ENCODE measurements around the gene GSTM4. TPM values are rescaled to one million over a fixed set of nuclear protein-coding genes. Genes with fewer than 3 reads are reported as not detected.

Gene GSTM4
- polyA plus RNA-seq, 1 experiment = 28.5 TPM

GRCh38 chr1:109618661-109619575 is 37.0 kb upstream of the GSTM4 start:
- CTCF ChIA-PET = interaction anchor here (1.0 to 13.3 kb wide), 2 partner anchors 19 to 127 kb away, joined by 3 to 153 read pairs; no protein-coding TSS in a partner anchor
- no peak for TF ChIP-seq CTCF (IDR thresholded peaks at IDR 0.05; ENCODE audit: insufficient read depth, low read depth, low read length)
- no peak for DNase-seq (ENCODE audit: low read depth)
- no peaks in the 10 kb centered on the region for H3K27me3 ChIP-seq (ENCODE audit: control insufficient read depth, insufficient read depth, low read length)
- H3K36me3 ChIP-seq (ENCODE audit: control insufficient read depth, insufficient read depth, low read length) = peaks cover 1% of the 10 kb centered on the region; the same call in 1 of the 2 replicates
- H3K4me3 ChIP-seq (ENCODE audit: low read depth, low read length) = peak overlapping the region; percentile 83
- POLR2A ChIA-PET = no interaction called here

GRCh38 chr1:109619576-109620400 is 36.1 kb upstream of the GSTM4 start, which contains the start of the genes AMPD2 and GNAT2:
Gene AMPD2, plus strand, starts transcription at chr1:109619837. Its CDS starts 1,339 bp downstream, at chr1:109621176.
Gene GNAT2, minus strand, starts transcription at chr1:109619616. Its CDS starts 6,746 bp downstream, at chr1:109612870.
- CTCF ChIA-PET = interaction anchor here (0.5 to 13.3 kb wide), 7 partner anchors 19 to 154 kb away, joined by 3 to 153 read pairs (median 4); partner anchors contain the start of gene GNAI3
- TF ChIP-seq CTCF (IDR thresholded peaks at IDR 0.05; ENCODE audit: insufficient read depth, low read depth, low read length) = no peak
- H3K4me3 ChIP-seq (ENCODE audit: low read depth, low read length) = peak within 1 kb of the TSS; percentile 83
- DNase-seq (ENCODE audit: low read depth) = no peak
- peaks cover 1% of the 10 kb centered on the region; the same call in 1 of the 2 replicates for H3K36me3 ChIP-seq (ENCODE audit: control insufficient read depth, insufficient read depth, low read length)
- POLR2A ChIA-PET = interaction anchor here (0.8 kb wide), 1 partner anchor 71 kb away, joined by 6 read pairs; the partner anchor contains the start of gene GNAI3
- H3K27me3 ChIP-seq (ENCODE audit: control insufficient read depth, insufficient read depth, low read length) = no peaks in the 10 kb centered on the region

GRCh38 chr1:109620401-109620791 is 35.5 kb upstream of the GSTM4 start:
- no peak for TF ChIP-seq CTCF (IDR thresholded peaks at IDR 0.05; ENCODE audit: insufficient read depth, low read depth, low read length)
- Histone ChIP-seq H3K27me3 (ENCODE audit: control insufficient read depth, insufficient read depth, low read length) (no peaks in the 10 kb centered on the region), H3K4me3 (ENCODE audit: low read depth, low read length) (peak overlapping the region; percentile 83), H3K36me3 (ENCODE audit: control insufficient read depth, insufficient read depth, low read length) (peaks cover 1% of the 10 kb centered on the region; the same call in 1 of the 2 replicates)
- CTCF ChIA-PET = interaction anchor here (0.9 to 13.3 kb wide), 7 partner anchors 18 to 153 kb away, joined by 3 to 153 read pairs (median 4); partner anchors contain the start of gene GNAI3
- DNase-seq (ENCODE audit: low read depth) = no peak
- POLR2A ChIA-PET = interaction anchor here (0.8 kb wide), 1 partner anchor 72 kb away, joined by 6 read pairs; the partner anchor contains the start of gene GNAI3

- peak overlapping the region; percentile 83 for H3K4me3 ChIP-seq (ENCODE audit: low read depth, low read length)
- peaks cover 1% of the 10 kb centered on the region; the same call in 1 of the 2 replicates for H3K36me3 ChIP-seq (ENCODE audit: control insufficient read depth, insufficient read depth, low read length)
- TF ChIP-seq CTCF (IDR thresholded peaks at IDR 0.05; ENCODE audit: insufficient read depth, low read depth, low read length) = no peak
- ChIA-PET CTCF (interaction anchor here (1.0 to 13.3 kb wide), 5 partner anchors 17 to 153 kb away, joined by 3 to 153 read pairs (median 5); partner anchors contain the start of gene GNAI3), POLR2A (interaction anchor here (0.8 kb wide), 1 partner anchor 72 kb away, joined by 6 read pairs; the partner anchor contains the start of gene GNAI3)
- DNase-seq (ENCODE audit: low read depth) = peak; percentile 71
- H3K27me3 ChIP-seq (ENCODE audit: control insufficient read depth, insufficient read depth, low read length) = no peaks in the 10 kb centered on the region
Observed at GRCh38 chr1:109620841-109621286, 35.0 kb upstream of the GSTM4 start.
